T-helper 9 cell (primary cell): ENCODE data around the gene PRDX4.
"Not testable (repeated sequence)": the region's sequence is repeated elsewhere in the genome, so short reads cannot be mapped to it uniquely, and the experiment has no call there.

Experiments
- DNase-seq: peaks from one replicate; pipeline ENCODE4 v3.0.0-alpha.2; 2020

PRDX4 gene

GRCh38 chrX:23676486-23676885 is 9.2 kb downstream of the PRDX4 start:
- DNase-seq = not testable (repeated sequence)

GRCh38 chrX:23692166-23692565 is 24.9 kb downstream of the PRDX4 start:
- no peak for DNase-seq

- peak; percentile 23 for DNase-seq
These were observed 27.3 kb downstream of the PRDX4 start for GRCh38 chrX:23694606-23695005.

GRCh38 chrX:23699636-23700194 is 32.4 kb downstream of the PRDX4 start:
- no peak for DNase-seq

GRCh38 chrX:23704673-23705206 is 37.4 kb downstream of the PRDX4 start:
- DNase-seq = no peak

- no peak for DNase-seq
These were observed 37.9 kb downstream of the PRDX4 start for GRCh38 chrX:23705235-23705634.

GRCh38 chrX:23720117-23720677 is 52.9 kb downstream of the PRDX4 start:
- DNase-seq = no peak

- DNase-seq = no peak
These were observed 58.9 kb downstream of the PRDX4 start for GRCh38 chrX:23726191-23726590.

GRCh38 chrX:23727206-23727605 is 59.9 kb downstream of the PRDX4 start:
- no peak for DNase-seq

- DNase-seq = no peak
These were observed 61.9 kb downstream of the PRDX4 start for GRCh38 chrX:23729214-23729613.

- DNase-seq = no peak
These were observed 64.7 kb downstream of the PRDX4 start for GRCh38 chrX:23731951-23732350.

- DNase-seq = no peak
These were observed 65.4 kb downstream of the PRDX4 start for GRCh38 chrX:23732704-23733103.
